ENCODE measurements around the gene HSPG2.
"Not testable (repeated sequence)": the region's sequence is repeated elsewhere in the genome, so short reads cannot be mapped to it uniquely, and the experiment has no call there.

HSPG2 gene

DNA sequence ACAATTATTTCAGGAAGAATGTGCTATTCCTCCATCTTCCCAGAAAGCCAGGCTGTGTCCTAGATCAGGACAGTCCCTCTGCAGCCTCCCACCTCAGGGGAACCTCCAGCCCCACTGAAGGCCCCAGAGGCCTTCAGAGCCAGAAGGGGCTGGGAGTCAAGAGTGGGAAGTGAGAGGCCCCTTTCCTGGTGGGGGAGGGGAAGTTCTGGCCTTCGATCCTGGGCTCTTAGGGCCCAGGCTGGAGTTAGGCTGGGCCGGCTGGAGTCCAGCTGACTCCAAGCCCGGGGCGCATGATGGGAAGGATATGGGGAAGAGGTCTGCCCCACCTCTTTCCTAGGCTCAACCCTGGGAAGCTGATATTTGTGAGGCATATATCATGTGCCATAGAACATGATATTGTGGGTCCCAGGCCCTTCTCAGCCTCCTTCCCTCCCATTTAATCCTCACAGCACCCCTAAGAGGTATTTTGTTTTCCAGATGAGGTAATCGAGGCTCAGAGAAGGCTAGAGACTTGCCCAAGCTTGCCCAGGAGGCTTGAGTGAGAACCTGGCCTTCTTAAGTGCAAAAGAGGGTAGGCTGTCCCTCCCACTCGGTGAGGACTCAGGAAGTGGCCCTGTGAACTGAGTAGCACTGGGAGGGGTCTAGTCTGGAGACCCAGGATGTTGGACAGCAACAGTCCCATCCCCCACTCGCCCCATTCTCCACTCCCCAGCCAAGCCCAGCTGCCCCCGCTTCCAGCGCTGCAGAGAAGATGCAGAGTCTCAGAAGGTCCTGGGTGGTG, 18.6 kb upstream of the HSPG2 start:
- DNase-seq (ENCODE audit: low read depth): no peak

- no peak for DNase-seq (ENCODE audit: low read depth)
These were observed 17.9 kb upstream of the HSPG2 start for GRCh38 chr1:21955058-21955457.

GRCh38 chr1:21952786-21953520, 15.8 kb upstream of the HSPG2 start:
- no peak for DNase-seq (ENCODE audit: low read depth)

DNA sequence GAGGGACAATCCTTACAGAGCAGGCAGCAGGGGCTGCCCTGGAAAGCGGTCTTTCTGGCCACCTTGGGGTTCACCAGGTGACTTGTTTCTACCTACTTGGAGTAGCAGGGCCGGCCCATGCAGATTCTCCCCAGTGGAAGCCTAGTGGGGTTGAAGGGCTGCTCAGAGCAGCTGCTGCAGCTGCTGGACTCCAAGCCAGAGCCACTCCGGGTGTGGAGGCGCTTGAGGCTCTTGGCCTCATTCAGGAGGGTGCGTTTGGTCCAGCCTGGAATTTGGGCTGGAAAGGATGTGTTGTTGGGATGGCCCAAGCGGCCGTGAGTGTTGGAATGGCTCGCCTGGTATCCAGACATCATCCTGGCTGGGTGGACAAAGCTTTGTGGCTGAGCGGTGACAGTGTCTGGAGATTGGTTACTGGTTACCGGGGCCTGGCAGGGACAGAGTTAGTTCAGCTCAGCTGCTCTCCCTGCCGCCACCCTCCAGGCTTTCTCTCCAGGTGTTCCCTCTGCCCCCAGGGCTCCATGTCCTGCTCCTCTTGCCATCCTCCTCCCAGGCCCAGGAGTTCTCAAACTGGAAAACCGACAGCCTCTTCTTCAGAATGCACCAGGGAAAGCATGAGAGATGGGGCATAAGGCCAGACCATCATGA, 14.2 kb upstream of the HSPG2 start:
- DNase-seq (ENCODE audit: low read depth): no peak

DNA sequence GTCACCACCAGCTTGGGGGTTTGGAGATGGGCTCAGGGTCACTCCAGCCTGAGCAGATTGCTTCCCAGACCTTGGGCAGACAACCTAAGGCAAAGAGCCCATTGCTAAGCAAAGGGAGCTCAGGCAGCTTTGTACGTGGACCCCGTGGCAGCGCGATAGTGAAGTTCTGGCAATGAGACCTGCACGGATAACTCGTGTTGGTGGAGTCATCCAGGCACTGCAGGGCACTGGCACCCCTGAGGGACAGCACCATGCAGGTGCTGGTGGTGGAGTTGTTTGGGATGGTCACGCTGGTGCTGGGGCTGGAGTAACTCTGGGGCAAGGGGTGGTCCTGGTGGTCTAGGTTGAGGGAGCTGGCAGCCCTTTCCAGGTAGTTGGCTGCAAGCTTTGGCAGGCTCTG, 13.6 kb upstream of the HSPG2 start:
- DNase-seq (ENCODE audit: low read depth): no peak

GRCh38 chr1:21946836-21947587, 9.9 kb upstream of the HSPG2 start:
- DNase-seq (ENCODE audit: low read depth): no peak

GRCh38 chr1:21944733-21945073, 7.6 kb upstream of the HSPG2 start:
- no peak for DNase-seq (ENCODE audit: low read depth)

DNA sequence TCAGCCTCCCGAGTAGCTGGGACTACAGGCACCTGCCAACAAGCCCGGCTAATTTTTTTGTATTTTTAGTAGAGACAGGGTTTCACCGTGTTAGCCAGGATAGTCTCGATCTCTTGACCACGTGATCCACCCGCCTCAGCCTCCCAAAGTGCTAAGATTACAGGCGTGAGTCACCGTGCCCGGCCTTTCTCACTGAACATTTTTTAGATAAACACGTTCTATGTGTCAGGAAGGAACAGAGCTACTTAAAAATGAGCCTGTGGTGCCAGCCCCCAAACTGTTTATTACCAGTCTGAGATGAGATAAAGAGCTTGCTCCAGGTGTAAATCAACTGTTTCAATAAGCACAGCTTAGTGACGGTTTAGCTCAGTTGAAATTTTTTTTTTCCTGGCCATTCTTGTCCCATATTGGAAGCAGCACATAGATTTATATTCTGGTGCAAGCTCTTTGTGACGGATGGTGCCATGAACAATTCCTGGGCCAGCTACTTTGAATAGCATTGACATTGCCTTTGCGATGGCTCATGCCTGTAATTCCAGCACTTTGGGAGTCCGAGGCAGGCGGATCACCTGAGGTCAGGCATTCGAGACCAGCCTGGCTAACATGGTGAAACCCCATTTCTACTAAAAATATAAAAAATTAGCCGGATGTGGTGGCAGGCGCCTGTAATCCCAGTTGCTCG, 6.0 kb upstream of the HSPG2 start:
- DNase-seq (ENCODE audit: low read depth): not testable (repeated sequence)

- DNase-seq (ENCODE audit: low read depth): no peak
These were observed 5.4 kb upstream of the HSPG2 start for GRCh38 chr1:21942464-21942863.

- DNase-seq (ENCODE audit: low read depth): no peak
These were observed 4.3 kb upstream of the HSPG2 start for GRCh38 chr1:21941370-21941769.

- no peak for DNase-seq (ENCODE audit: low read depth)
These were observed 3.4 kb upstream of the HSPG2 start for GRCh38 chr1:21940492-21940891.

DNA sequence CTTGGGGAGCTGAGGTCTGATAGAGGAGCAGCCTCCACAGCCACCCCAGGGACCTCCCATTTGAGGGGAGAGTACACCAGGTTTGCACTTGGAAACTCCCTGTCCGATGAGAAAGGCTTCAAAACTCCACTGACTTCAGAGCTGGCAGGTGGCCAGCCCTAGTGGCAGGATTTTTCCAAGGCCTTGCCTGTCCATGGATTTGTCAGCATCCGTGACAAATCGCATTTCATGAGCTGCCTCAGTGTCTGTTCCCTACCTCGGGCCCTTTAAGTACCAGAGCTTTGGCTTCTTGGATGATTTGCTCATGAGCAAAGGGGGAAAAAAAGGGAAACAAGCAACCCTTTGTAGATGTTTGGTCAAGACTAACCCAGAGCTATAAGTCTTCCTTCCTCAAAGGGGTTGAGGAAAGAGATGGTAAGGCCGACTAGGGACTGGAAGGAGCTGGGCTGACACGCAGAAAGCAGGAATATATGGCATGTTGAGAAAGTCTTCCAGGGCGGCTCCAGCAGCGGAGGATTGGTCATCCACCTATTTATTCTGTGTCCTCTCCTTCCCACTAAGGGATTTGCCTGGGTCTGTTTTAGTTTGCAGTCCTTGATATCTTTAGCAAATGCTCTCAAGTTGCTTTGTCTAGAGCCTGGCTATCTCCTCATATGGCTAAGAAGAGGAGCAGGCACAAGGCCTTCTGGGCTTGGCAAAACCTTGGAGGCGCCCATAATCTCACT, 2.7 kb upstream of the HSPG2 start:
- DNase-seq (ENCODE audit: low read depth): no peak

- no peak for DNase-seq (ENCODE audit: low read depth)
These were observed 1.8 kb upstream of the HSPG2 start for GRCh38 chr1:21938732-21939538.

DNA sequence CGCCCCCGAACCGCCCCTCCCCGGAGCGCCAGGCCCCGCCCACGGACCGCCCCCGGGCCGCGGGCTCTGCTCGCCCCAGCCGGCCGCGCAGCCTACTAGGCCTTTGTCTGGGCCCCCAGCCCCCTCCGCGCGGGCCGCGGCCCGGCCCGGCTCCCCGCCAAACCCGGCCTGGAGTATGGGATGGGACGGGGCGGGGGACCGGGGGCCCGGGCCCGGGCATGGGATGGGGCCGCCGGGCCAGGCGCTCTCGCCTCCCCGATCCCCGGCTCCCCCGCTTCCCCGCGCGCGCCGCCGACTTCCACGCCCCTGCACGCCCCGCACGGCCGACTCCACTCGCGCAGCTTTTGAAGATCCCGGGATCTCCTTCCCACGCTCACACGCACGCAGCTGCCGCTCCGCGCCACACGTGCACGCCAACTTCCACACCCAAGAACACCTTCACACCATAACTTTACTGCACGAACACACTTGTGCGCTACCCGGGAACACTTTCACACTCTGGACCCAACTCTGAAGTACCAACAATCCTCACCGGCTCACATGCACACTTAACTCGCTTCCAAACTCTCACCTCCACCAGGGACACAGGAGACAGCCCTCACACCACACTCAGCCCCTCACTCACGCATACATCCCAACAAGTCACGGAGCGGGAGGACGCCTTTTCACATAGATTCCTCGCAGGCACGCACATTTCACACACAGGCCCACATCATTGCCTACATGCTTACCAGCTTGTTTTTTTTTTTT, 437 bp upstream of the HSPG2 start:
- peak; percentile 47 for DNase-seq (ENCODE audit: low read depth)

GRCh38 chr1:21936366-21937031, 611 bp downstream of the HSPG2 start:
- no peak for DNase-seq (ENCODE audit: low read depth)

DNA sequence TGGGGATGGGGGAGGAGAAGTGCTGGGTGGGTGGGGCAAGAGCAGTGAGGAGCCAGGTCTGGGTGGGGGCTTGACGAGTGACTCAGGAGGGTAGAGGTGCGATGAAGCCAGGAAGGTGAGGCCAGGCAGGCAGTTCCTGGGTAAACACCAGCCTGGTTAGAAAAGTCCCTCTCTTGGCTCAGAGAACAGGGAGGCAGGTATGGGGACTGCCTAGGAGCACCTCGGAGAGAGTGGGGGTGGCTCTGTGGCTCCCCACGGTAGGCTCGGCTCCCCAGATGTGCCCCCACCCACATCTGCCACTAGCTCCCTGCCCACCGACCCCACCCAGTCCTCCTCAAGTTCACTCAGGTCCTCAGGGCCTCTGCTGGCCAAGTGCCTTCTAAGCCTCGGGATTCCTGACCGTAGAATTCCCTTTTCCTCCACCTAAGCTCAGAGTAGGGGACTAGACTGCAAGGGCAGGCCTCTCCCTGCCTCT, 1.2 kb downstream of the HSPG2 start:
- DNase-seq (ENCODE audit: low read depth): no peak

DNA sequence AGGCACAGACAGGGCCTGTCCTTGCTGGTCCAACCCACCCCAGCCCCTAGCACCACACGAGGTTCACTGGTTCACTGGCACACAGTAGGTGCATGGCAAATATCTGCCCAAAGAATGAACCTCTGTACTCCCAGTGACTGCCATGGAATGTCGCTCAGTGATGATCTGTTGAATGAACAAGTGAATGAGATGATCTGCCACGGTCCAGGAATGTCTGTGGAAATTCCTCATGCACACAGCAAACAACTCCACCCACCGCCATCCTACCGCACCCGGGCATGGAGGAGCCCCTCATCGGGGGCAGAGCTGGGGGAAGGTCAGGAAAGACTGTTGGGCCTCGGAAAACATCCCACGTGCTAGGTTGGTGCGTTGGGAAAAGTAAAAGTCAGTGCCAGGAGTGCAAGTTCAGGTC, 1.7 kb downstream of the HSPG2 start:
- DNase-seq (ENCODE audit: low read depth): no peak

DNA sequence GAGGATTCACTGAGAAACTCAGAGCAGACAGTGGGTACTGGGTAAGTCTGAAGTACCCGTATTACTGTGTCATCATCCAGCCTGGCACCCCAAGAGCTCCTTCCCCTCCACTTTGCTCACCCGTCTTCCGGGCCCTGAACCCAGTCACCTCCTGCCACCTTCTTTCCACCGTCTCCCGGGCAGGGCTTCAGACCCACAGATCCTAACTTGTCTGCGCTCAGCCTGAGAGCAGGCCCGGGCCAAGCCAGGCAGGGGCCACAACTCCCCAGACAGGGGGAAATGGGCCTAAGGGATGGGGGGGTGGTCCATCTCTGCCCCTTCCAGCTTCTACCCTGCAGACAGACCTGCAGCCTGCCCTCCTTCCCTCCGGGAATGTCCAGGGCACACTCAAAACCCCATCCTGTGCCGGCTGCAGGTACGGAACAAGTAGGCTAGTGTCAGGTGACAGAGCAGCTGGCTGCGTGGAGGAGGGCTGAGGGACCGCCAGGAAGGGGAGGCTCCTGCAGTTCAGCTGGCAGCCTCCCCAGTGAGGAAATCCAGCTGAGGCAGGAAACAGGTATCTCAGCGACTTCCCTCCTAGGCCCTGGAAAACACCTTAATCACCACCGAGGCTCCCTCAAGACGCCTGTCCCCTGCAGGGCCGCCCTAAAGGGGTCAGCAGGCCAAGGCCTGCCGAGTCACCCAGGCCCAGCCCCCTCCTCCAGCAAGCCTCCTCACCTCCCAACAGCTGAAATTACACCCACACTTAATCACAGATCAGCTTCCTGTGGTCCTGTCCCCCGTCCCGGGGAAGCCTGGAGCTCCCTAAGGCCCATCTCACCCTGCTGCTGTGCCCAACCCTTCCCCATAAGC, 3.5 kb downstream of the HSPG2 start:
- DNase-seq (ENCODE audit: low read depth): no peak
